Naive thymus-derived CD8-positive, alpha-beta T cell (primary cell): ENCODE results near the gene LRMDA. TPM values are rescaled to one million over a fixed set of nuclear protein-coding genes. Genes with fewer than 3 reads are reported as not detected.

ENCODE experiments used
- ATAC-seq, 2 donors: fragments of 150-1000 bp; cut with Tn5 transposase in 1 of 2; sonication (Bioruptor Pico), chemical (Tn5 transposase) in 1 of 2; 1 replicate in 1 of 2; 2 replicates in 1 of 2; pipeline ENCODE4 v1.10.0; 2021; ENCODE audit warnings: mild to moderate bottlenecking in 2 of 2, moderate library complexity in 2 of 2
- POLR2A ChIA-PET: fragments of 350-600 bp; sonication (Branson Sonifier 250); formaldehyde crosslinking; loops from one replicate; lab custom pipeline; 2021; ENCODE audit warnings: antibody characterized with exemption; lab: Charles Lee
- DNase-seq, 10 donors: peaks; one replicate each; pipeline versions ENCODE4 v3.0.0 to v3.0.0-alpha.2; 2020 to 2022
- H3K27ac Mint-ChIP-seq, 10 donors: one replicate each; pipeline ENCODE4 v1.8.0; 2020 to 2022; ENCODE audit warnings: mild to moderate bottlenecking in 10 of 10, mixed read lengths in 10 of 10, moderate library complexity in 4 of 10, inconsistent platforms in 1 of 10
- H3K27me3 Mint-ChIP-seq, 5 donors: one replicate each; pipeline ENCODE4 v1.8.0; 2021 to 2022; ENCODE audit warnings: mixed read lengths in 5 of 5
- H3K36me3 Mint-ChIP-seq, 3 donors: one replicate each; pipeline ENCODE4 v1.8.0; 2020 to 2022; ENCODE audit warnings: mixed read lengths in 3 of 3, mild to moderate bottlenecking in 2 of 3, inconsistent platforms in 1 of 3
- H3K4me1 Mint-ChIP-seq, 4 donors: one replicate each; pipeline ENCODE4 v1.8.0; 2021 to 2022; ENCODE audit warnings: mixed read lengths in 4 of 4
- H3K4me3 Mint-ChIP-seq, 10 donors: one replicate each; pipeline ENCODE4 v1.8.0; 2020 to 2022; ENCODE audit warnings: mild to moderate bottlenecking in 10 of 10, mixed read lengths in 10 of 10, moderate library complexity in 6 of 10, inconsistent platforms in 1 of 10
- H3K9me3 Mint-ChIP-seq, 9 donors: one replicate each; pipeline ENCODE4 v1.8.0; 2020 to 2022; ENCODE audit warnings: mixed read lengths in 9 of 9, mild to moderate bottlenecking in 3 of 9, inconsistent platforms in 1 of 9, moderate library complexity in 1 of 9
- polyA plus RNA-seq, 3 donors: library from polyadenylated mRNA; unstranded; fragments of 300-500 nt; fragmentation: Illumina TruSeq; gene quantifications; one replicate each; pipeline ENCODE4 v1.2.3, GENCODE V29; 2021
- total RNA-seq, 8 experiments: library from RNA in 2 of 8; stranded (reverse) in 2 of 8; gene quantifications; one replicate each; pipeline ENCODE4 v1.2.3 and lab custom pipeline; 2021 to 2026

Gene LRMDA
- total and polyA plus RNA-seq, 5 experiments from 2014 or later: not detected

DNA sequence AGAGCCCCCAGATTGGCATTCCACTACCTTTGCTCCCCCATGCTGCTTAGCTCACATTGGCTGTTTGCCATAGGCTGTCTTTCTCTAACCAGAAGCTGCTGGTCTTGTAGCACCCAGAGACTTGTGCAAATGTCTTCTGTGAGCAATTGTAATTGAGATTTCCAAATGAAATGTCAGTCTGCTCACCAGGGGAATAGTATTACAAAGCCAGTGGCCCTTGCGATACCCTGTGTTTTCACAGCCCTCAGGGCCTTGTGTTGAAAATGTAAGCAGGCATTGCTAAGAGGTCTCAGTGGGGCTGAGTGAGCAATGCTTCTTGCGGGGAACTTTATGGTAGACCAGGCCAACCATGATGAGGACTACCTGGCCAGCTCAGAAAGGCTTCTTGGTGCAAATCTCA is 746.5 kb downstream of the LRMDA start:
- Mint-ChIP-seq H3K27me3 (peaks cover 0 to 3% (median 0%) of the 10 kb centered on the region in 5 donors), H3K9me3 (peaks cover 0 to 5% (median 0%) of the 10 kb centered on the region in 9 donors), H3K4me1 (no peaks in the 10 kb centered on the region), H3K27ac (no peak overlapping the region), H3K36me3 (no peaks in the 10 kb centered on the region), H3K4me3 (no peak overlapping the region)
- DNase-seq: no peak
- ATAC-seq: no peak
- POLR2A ChIA-PET: no interaction called here

DNA sequence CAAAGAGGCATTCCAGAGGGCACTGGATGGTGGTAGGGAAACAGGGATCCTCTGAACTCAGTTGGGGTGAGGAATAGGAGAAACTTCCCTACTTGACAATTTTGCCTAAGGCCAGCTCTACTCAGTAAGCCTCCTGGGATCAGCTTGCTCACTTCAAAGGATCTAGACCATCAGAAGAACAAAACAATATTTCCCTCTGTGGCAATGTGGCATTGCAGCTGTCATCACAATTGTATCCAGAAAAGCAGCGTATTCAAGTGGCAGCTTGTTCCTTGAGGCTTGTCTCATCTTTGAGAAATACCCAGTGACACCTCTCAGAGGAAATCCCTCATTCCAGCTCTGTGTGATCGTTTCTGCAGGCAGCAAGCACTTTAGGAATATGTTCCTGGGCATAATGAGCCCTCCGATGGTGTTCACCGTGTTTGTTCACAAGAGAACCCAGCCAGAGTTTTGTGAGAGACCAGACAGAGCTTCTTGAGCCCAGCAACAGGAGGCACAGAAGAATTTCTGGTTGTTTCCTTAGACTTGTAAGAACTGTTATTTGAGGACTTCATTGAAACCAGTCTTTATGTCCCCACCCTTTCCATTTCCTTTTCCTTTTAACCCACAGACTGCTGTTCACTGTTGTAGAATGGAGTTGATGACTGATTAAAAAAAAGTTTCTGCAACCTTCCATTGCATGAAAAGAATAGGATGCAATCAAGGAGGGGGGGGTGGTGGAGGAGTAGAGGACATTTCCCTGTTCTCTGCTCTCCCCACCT is 747.3 kb downstream of the LRMDA start:
- no peak for DNase-seq
- no peak overlapping the region for H3K27ac Mint-ChIP-seq

DNA sequence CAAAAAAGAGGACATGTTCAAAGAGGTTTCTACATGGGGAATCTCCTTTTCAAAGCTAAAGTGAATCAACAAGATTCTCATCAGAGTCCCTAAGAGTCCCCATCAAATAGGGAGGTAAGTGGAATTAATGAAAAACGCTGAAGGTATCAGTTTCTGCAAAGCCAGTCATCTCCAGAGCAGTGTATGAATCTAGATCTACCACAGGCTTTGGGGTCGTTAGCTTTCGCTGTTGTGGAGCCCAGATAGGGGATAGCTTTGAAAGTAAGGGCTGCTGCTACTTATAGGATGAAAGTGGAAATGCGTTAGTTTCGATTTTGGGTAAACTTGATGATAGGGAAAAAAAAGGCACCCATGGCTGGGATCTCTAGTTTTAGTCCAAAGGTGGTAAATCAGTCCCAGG is 748.4 kb downstream of the LRMDA start:
- peaks cover 0 to 3% (median 0%) of the 10 kb centered on the region in 5 donors for H3K27me3 Mint-ChIP-seq
- peaks cover 0 to 5% (median 0%) of the 10 kb centered on the region in 9 donors for H3K9me3 Mint-ChIP-seq
- H3K27ac Mint-ChIP-seq: no peak overlapping the region
- ATAC-seq: no peak
- POLR2A ChIA-PET: no interaction called here
- H3K36me3 Mint-ChIP-seq: no peaks in the 10 kb centered on the region
- H3K4me1 Mint-ChIP-seq: no peaks in the 10 kb centered on the region
- H3K4me3 Mint-ChIP-seq: no peak overlapping the region
- DNase-seq: no peak

More for the DNA sequence above, 747.3 kb downstream of the LRMDA start:
- Mint-ChIP-seq H3K36me3 (no peaks in the 10 kb centered on the region), H3K9me3 (peaks cover 0 to 5% (median 0%) of the 10 kb centered on the region in 9 donors), H3K4me3 (no peak overlapping the region), H3K27me3 (peaks cover 0 to 3% (median 0%) of the 10 kb centered on the region in 5 donors), H3K4me1 (no peaks in the 10 kb centered on the region)
- POLR2A ChIA-PET: no interaction called here
- no peak for ATAC-seq

DNA sequence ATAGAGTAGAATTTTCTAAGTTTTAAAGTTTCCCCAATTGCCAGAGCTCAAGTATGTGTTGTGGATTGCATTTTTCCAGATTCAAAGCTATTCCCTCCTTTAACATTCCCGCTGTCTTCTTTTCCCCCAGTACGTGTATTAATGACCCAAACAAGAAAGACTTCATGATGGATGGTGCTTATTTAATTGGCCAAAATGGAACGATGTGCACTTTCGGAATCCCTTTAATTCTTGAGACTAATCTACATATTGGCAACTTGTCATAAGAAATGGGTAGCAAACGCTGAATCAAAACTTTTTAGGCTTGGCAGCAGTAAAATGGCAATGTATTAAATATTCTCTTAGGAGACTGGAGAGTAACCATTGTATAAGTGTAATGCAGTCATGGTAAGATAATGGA is 753.2 kb downstream of the LRMDA start:
- POLR2A ChIA-PET: no interaction called here
- no peak for DNase-seq
- no peak overlapping the region for H3K27ac Mint-ChIP-seq
- no peak overlapping the region for H3K4me3 Mint-ChIP-seq
- H3K9me3 Mint-ChIP-seq: peaks cover 0 to 4% (median 0%) of the 10 kb centered on the region in 9 donors
- no peaks in the 10 kb centered on the region for H3K36me3 Mint-ChIP-seq
- no peaks in the 10 kb centered on the region for H3K4me1 Mint-ChIP-seq
- no peak for ATAC-seq
- H3K27me3 Mint-ChIP-seq: peaks cover 0 to 4% (median 0%) of the 10 kb centered on the region in 5 donors

DNA sequence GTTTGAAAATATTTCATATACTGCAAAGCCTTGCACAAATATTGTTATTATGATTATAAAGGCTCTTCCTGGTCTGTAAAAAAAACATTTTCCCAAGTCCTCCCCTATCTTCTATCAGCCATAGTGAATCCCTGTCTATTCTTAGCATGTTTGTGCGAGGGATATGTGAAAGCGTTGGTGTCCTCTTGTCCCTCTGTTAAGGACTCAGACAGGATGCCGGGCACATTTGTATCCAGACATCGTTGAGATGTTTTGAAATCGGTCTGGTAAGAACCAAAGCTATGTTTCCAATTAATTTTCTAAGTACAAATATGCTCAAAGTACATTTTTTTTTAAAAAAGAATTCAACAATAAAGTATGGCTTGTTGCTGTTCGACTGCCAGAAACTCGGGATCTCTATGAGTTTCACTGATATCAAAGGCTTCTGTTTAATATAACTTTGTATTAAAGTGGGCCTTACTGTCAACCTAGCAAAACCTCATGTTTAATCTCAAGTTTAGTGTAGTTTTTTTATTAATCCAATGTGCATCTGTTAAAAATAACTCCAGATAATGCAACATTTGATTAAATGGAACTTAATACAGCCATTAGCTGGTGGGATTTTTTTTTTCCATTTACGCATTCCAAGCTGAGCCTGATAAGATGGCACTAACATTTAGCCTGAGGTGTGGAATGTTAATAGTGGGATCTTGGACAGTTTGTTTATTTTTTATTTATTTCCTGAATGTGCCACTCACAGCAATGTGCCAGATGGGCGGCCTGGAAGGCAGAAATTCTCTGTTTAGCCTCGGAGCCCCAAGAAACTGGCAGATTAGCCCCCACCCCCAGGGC is 754.3 kb downstream of the LRMDA start:
- Mint-ChIP-seq H3K27ac (no peak overlapping the region), H3K27me3 (peaks cover 0 to 6% (median 0%) of the 10 kb centered on the region in 5 donors), H3K36me3 (no peaks in the 10 kb centered on the region), H3K9me3 (peaks cover 0 to 5% (median 0%) of the 10 kb centered on the region in 9 donors), H3K4me3 (no peak overlapping the region), H3K4me1 (no peaks in the 10 kb centered on the region)
- ATAC-seq: no peak
- POLR2A ChIA-PET: no interaction called here
- no peak for DNase-seq

DNA sequence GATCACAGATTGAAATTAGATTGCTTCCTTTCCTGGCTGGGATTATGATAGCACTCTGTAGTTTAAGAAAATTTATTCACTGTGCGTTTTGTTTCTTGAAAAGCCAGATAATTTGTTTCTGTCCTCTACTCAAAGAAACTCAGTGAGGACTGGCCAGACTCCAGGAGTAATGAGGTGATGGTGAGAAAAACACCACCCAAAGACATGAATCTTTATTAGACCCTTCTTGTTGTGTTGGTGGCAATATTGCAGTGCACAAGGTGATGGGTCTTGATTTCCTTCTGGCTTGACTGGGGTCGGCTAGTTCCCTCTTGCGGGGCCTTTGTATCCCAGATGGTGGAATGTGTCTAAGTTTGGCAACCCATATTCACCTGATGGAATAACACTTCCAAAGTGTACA is 756.8 kb downstream of the LRMDA start:
- ATAC-seq (no peak), DNase-seq (no peak)
- Mint-ChIP-seq H3K4me3 (no peak overlapping the region), H3K36me3 (no peaks in the 10 kb centered on the region), H3K27ac (no peak overlapping the region), H3K9me3 (peaks cover 0 to 4% (median 0%) of the 10 kb centered on the region in 9 donors), H3K27me3 (peaks cover 0 to 9% (median 0%) of the 10 kb centered on the region in 5 donors), H3K4me1 (no peaks in the 10 kb centered on the region)
- POLR2A ChIA-PET: no interaction called here

DNA sequence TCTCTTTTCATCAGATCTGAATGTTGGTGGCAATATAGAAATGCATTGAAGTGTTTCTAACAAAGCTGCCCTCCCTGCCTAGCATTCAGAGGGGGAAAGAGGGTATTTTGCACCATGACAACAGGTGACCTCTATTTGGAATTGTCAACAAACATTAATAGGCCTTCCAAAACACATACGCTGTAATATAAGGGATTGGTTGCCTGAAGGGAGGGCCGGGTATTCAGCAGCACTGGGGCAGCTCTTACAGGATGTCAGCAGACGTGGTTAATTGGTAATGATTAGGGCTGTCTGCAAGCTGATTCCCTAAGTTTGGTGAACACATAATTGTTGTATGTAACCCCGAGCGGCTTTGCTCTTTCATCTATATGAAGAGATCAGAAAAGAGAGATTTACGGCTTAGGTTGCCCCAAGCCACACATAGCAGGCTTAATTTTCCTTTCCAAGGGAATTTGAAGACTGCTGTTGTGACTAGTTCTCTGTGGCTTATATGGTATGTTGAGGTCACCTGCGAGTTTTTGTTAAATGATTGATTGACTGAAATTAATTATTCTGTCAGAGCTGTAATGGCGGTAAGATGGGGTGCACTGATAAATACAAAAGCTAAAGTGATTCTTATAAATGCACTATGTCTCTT is 759.3 kb downstream of the LRMDA start:
- H3K4me3 Mint-ChIP-seq: no peak overlapping the region
- H3K27ac Mint-ChIP-seq: no peak overlapping the region
- ATAC-seq (no peak), DNase-seq (no peak)
- peaks cover 0 to 4% (median 0%) of the 10 kb centered on the region in 9 donors for H3K9me3 Mint-ChIP-seq
- H3K27me3 Mint-ChIP-seq: peaks cover 0 to 13% (median 0%) of the 10 kb centered on the region in 5 donors
- no peaks in the 10 kb centered on the region for H3K4me1 Mint-ChIP-seq
- no peaks in the 10 kb centered on the region for H3K36me3 Mint-ChIP-seq
- POLR2A ChIA-PET: no interaction called here

DNA sequence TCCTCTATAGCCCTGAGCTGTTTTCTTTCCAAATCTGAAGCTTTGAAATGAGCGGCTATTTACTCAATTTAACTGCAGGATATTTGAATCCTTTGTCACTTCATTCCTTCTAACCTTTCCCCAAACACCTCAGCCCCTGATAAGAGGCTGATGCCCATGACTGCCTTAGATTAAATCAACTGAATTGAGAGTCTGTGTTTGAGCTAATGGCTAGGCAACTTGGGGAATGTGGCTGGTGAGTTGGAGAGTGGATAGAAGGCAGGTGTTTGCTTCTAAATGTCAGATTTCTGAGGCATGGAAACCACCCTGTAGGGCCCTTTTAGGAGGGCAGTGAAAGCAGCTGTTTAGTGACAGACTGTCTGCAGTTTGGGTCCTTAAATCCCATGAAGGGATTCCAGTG is 759.9 kb downstream of the LRMDA start:
- Mint-ChIP-seq H3K9me3 (peaks cover 0 to 4% (median 0%) of the 10 kb centered on the region in 9 donors), H3K36me3 (no peaks in the 10 kb centered on the region), H3K4me1 (no peaks in the 10 kb centered on the region), H3K27ac (no peak overlapping the region), H3K27me3 (peaks cover 0 to 13% (median 0%) of the 10 kb centered on the region in 5 donors), H3K4me3 (no peak overlapping the region)
- DNase-seq (no peak), ATAC-seq (no peak)
- POLR2A ChIA-PET: no interaction called here

DNA sequence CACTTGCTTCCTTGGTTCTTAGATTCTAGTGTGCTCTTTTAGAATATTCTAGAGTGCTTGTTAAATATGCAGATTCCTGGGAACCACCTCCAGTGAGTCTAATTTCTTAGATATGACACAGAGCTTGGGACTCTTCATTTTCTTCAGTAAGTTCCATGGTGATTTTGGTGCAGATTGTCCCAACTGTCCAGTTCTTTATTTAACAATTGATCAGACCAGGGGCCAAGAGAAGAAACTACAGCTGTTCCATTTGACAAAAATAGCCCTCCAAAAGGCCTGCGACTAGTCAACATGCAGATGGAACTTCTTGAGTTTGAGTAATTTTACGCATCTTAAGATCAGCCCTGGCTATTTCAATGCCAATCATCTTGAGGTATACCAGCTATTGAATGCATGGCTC is 760.7 kb downstream of the LRMDA start:
- H3K27me3 Mint-ChIP-seq: peaks cover 0 to 13% (median 0%) of the 10 kb centered on the region in 5 donors
- POLR2A ChIA-PET: no interaction called here
- H3K4me3 Mint-ChIP-seq: no peak overlapping the region
- DNase-seq (no peak), ATAC-seq (no peak)
- H3K9me3 Mint-ChIP-seq: peaks cover 0 to 4% (median 0%) of the 10 kb centered on the region in 9 donors
- H3K4me1 Mint-ChIP-seq: no peaks in the 10 kb centered on the region
- no peak overlapping the region for H3K27ac Mint-ChIP-seq
- H3K36me3 Mint-ChIP-seq: no peaks in the 10 kb centered on the region

DNA sequence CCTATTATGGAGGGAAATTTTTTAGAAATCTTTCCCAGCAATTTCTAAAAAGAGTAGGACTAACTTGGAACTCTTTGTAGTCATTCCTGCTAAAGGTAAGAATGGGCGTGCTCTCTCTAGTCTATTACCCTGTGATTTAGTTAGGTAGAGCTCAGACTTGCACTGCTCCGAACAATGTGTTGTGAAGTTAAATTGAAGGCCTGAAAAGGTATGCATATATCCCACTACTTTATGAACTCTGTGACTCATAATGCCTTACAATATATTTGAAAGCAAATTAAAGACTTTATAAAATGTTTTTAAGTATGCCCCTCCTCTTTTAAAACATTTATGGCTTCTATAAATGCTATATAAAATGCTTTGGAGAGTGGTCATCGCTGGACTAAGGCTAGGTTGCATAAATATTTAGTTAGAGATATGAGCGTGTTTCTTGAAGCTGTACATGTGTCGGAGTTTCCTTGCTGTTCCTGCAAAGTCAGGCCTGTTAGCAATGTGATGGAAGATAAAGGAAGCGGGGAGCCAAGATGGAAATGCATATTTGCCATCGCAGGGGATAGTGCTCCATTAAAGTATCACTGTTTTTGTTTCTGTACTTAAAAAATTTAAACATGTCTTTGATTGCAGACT is 761.4 kb downstream of the LRMDA start:
- ATAC-seq: no peak
- Mint-ChIP-seq H3K27ac (no peak overlapping the region), H3K4me3 (no peak overlapping the region), H3K27me3 (peaks cover 0 to 9% (median 0%) of the 10 kb centered on the region in 5 donors), H3K4me1 (no peaks in the 10 kb centered on the region), H3K36me3 (no peaks in the 10 kb centered on the region), H3K9me3 (peaks cover 0 to 4% (median 0%) of the 10 kb centered on the region in 9 donors)
- no peak for DNase-seq
- POLR2A ChIA-PET: no interaction called here

DNA sequence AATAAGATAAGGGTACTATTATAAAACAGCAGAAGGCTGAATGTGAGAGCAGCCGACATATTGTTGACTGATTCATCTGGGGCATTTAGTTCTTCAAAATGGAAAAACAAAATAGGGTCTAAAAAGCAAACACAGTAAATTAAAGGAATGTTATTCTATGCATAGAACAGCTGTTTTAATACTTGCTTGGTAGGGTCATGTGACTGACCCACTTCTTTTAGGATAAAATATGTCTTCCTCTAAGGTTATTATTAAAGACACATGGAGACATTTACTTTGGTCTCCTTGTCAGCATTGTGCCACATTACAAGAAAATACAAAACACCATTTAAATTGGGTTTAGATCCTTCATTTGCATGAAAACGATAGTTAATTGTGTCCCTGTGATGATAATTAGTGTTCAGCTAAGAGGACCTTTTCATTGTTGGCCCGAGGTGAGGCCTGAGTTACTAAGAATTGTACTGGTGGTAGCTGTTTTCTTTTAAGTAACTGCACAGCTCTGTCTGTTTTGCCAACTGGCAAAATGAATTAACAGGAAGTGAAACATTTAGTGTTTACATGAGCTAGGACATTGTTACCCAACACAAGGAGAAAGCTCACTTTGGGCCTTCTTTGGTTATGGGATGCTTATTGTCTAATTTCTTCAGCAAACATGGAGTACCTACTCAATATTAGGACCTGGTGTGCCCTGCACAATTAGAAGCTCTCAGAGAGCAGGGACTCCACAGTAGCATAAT is 764.4 kb downstream of the LRMDA start:
- ATAC-seq (no peak), DNase-seq (no peak)
- peaks cover 0 to 6% (median 0%) of the 10 kb centered on the region in 5 donors for H3K27me3 Mint-ChIP-seq
- no peaks in the 10 kb centered on the region for H3K4me1 Mint-ChIP-seq
- POLR2A ChIA-PET: no interaction called here
- no peak overlapping the region for H3K4me3 Mint-ChIP-seq
- H3K9me3 Mint-ChIP-seq: no peaks in the 10 kb centered on the region
- no peaks in the 10 kb centered on the region for H3K36me3 Mint-ChIP-seq
- no peak overlapping the region for H3K27ac Mint-ChIP-seq

DNA sequence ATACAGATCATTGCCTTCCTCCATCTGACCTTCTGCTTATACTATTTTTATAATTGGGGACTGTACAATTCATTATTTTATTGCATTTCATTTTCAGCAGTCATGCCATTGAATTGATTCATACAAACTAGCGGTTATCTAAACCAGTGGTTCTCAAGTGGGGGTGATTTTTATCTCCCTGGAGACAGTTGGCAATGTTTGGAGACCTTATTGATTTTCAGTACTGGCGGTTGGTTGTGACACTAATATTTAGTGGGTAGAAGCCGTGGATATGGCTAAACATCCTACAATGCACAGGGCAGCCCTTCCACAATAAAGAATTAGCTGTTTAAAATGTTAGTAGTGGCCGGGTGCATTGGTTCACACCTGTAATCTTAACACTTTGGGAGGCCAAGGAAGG is 765.9 kb downstream of the LRMDA start:
- H3K27ac Mint-ChIP-seq: no peak overlapping the region
- DNase-seq (no peak), ATAC-seq (no peak)
- POLR2A ChIA-PET: no interaction called here
- H3K27me3 Mint-ChIP-seq: peaks cover 0 to 4% (median 0%) of the 10 kb centered on the region in 5 donors
- no peaks in the 10 kb centered on the region for H3K36me3 Mint-ChIP-seq
- H3K4me3 Mint-ChIP-seq: no peak overlapping the region
- no peaks in the 10 kb centered on the region for H3K9me3 Mint-ChIP-seq
- H3K4me1 Mint-ChIP-seq: no peaks in the 10 kb centered on the region
